GM18867 (cell line): Measurements from ENCODE around the gene SLC30A2.

Experiments
- ATAC-seq: cut with Tn5 transposase; IDR thresholded peaks from one replicate; pipeline ENCODE4 v1.9.1; 2021; ENCODE audit warnings: mild to moderate bottlenecking, moderate library complexity; ENCODE audit not compliant: unreplicated experiment

Gene SLC30A2

DNA sequence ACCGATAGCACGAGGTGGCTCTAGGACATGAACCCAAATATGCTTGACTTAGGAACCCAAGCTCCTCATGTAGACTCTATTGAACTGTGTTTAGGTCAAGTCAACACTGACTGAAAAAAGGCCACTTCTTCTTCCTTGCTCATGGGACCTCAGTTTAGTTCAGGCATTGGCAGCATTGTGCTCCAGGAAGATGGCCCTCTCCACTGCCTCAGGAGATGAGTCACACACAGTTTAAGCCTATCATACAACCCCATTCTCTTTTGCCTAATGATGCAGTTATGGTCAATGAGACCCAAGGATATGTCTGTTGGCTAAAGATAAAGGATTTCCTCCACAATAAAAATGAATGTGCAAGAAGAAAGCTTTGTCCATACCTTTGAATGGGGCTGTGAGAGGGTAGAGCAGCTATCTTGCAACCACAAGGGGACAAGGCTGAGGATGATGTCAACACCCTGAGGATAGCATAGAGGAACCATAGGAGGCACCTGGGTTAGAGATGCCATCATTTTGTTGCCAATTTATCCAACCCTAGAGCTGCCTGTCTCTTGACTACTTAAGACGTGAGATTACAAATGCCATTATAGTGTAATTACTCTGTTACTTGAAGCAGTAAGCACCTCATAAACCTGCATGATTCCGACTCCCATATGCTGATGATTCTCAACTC lies 24.5 kb upstream of the SLC30A2 start:
- ATAC-seq = no peak

DNA sequence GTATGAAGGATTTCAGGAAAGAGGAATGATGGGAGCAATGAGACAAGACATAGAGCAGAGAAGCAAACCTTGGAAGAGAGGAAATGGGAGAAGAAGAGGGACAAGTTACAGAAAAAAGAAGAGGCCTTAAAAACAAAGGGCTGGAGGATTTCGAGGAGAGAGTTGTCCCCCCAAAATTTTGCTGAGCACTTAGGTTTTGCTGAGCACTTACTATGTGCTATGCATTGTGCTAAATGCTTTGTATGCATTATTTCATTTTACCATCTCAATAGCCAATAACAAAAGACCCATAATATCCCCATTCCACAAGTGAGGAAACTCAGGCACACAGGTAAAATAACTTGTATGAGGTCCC lies 24.0 kb upstream of the SLC30A2 start:
- ATAC-seq = no peak

DNA sequence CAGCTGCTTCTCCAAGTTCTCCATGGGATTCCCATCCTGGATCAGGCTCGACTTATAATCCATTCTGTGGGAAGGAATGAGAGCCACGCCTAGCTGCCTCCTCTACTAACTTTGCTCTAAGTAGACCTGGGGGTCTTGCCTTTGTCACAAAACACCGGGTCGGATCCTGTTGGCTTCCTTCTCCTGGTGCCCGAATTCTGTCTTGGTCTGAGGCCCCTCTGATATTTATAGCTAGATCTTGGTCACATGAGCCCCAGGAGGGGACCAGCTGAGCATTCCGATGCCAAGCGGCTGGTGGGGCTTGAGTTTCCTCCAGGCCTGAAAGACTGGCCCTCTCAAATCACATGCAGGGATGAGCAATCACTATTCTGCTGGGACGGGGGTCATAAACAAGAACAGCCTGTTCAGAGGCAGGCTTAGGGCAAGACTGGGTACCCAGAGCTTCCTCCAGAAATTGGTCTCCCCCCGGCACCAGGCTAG lies 21.6 kb upstream of the SLC30A2 start, which contains the start of gene TRIM63:
Gene TRIM63 (minus strand): TSS at position 199 of the 480 bp plus-strand sequence. CDS start 136 bp downstream, at position 63.
- no peak for ATAC-seq

DNA sequence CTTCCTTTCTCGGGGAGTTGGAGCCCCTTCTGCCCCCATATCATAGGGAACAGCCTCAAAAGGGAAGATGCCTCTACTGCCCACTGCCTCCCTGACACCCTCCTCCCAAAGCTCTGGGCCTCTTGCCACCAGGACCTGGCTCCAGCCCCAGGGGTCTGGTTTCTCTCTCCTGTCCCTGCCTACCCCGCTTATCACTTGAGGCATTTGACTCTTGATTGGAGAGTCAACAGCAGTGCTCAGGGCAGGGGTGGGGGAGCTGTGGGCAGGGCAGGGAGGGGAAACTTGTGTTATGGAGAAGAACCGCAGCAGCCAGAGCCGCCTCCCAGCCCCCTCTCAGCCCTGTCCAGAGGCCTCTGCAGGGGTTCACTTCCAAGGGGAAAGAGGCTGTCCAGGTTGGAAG lies 20.9 kb upstream of the SLC30A2 start:
- ATAC-seq = no peak

DNA sequence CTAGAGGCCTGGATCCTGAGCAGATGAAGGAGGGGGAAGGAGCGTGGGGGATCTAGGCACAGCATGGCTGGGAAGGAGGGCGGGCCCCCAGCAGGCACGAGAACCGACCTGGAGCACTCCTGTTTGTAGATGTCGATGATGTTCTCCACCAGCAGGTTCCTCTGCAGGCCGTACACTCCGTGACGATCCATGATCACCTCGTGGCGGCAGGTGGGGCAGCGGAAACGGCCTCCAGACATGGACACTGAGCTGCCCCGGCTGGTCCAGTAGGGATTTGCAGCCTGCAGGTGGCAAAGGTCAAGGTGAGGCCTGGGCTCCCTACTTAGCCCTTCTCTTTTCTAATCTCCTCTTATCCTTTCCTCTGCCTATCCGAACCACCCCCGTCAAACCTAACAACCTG lies 20.2 kb upstream of the SLC30A2 start:
- ATAC-seq = no peak

DNA sequence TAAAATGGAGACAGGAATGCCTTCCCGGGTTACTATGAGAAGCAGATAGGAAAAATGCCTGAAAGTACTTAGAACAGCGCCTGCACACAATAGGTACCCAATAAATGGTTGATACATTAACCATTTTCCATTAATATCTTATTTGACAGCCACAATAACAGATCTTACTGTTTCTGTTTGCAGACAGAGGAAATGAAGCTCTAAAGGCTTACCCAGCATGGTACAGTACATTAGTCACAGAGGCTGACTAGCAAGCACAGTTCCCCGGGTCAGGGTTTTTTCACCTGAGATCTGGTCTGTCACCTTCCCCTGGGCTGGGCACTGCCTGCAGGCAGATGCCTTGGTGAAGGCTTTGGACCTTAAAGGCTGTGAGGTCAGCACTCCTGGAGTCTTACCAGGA lies 18.6 kb upstream of the SLC30A2 start:
- ATAC-seq = no peak

- ATAC-seq = no peak
These were observed 15.1 kb upstream of the SLC30A2 start for GRCh38 chr1:26060832-26061574.

GRCh38 chr1:26059906-26060305 lies 14.0 kb upstream of the SLC30A2 start:
- no peak for ATAC-seq

- no peak for ATAC-seq
These were observed 12.2 kb upstream of the SLC30A2 start for GRCh38 chr1:26058052-26058595.

DNA sequence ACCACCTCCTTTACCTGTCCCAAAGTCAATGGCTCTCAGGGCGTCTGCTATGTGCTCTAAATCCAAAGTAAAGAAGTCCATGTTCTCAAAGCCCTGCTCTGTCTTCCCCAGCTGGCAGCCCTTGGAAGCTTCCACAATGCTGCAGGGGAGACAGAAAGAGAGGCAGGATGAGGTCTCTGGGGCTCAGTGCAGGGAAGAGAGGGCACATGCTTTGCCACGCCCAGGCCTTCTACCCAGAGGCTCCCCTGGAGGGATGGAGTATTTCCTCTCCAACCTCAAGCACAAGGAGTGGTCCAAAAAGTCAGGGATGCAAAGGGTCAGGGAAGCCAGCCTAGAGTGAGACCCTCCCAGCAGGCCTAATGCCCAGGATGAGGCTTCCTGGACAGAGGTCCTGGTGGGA lies 11.3 kb upstream of the SLC30A2 start:
- no peak for ATAC-seq

- ATAC-seq = no peak
These were observed 9.1 kb upstream of the SLC30A2 start for GRCh38 chr1:26055041-26055440.

DNA sequence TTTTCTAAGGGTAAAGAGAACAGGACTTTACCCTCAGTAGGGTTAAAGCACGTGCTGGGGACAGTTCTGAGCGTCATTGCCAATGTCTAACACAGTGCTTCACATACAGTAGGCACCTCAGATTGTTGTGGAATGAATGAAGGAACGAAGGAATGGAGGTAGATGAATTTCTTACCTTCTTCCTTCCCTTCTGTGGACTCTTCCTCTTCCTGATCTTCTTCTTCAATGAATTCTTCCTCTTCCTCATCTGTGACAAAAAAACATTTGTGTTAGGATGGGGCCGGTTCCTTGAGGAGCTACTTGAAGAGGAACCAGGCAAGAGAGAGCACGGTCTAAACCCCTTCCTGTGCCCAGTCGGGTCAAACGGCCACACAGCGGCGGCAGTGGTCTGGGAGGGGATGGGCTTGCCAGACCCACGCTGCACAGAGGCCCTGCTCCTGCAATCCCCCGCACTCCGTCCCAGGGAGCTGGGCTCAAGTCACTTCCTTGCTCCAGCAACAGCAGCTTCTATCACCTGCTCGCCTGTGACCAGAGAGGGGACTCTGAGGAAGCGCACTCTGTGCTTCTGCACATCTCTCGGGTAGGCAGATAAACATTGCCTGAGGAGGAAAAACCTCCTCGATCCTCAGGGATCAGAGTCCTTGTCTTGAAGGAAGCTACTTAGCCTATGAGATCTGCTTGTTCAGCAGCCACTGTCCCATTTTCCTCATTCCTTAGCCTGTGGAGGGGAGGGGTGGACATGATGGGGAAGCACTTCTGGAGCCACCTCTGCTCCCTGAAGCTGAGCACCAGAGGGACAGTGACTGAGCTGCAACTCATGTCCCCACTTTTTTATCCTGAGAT lies 8.0 kb upstream of the SLC30A2 start:
- no peak for ATAC-seq

DNA sequence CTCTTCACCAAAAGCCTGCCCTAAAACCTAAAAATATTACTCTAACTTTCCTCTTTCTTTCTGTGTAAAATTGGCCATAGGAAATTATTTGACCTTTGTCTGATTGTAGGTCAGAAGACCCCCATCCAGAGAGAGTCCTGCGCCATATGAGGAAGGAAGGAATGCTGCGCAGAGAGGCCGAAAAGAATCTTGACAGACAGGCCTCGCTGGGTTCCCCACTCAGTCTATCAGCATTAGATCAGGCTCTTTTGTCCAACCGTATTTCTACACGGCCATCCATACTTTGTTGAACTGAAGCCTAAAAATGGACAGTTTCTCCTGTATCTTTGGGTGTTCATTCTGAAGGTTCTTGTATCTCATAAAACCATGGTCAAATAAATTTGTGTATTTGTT lies 4.3 kb upstream of the SLC30A2 start:
- ATAC-seq = no peak

- no peak for ATAC-seq
These were observed 3.8 kb upstream of the SLC30A2 start for GRCh38 chr1:26049531-26050247.

- ATAC-seq = no peak
These were observed 1.5 kb upstream of the SLC30A2 start for GRCh38 chr1:26047278-26047874.

GRCh38 chr1:26046246-26047095 lies 553 bp upstream of the SLC30A2 start:
- no peak for ATAC-seq

DNA sequence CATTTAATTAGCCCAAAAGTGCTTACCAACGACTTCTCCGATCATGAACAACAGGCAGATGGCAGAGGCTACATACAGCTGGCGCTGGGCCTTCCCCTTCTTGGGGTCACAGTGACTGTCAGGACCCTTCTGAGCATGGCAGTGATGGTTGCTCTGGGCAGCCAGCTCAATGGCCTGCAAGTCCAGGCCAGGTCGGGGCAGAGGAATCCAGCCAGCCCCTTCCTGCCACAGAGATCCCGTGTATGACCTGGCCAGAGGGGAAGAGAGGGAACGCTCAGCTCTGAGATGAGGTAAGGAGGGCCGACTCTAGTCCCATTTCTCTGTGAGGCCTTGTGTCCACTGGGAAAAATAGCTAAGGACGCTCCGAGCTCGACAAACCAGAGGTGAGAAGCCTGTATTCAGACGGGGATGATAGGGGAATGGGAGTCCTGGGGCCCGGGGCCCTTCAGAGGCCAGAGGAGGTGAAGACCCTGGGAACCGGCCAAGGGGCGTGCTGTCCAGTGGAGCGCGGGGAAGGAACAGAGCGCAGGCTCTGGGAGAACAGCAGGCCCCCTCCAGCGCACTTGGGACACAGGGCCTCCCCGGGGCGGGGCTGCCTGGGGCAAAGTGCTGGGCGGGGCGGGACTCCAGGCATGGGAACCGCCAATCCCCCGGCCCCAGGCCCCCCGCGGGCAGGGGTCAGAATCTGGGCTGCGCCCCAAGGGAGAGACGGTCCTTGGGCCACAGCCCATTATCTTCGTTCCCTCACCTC lies 772 bp downstream of the SLC30A2 start:
- ATAC-seq = no peak

DNA sequence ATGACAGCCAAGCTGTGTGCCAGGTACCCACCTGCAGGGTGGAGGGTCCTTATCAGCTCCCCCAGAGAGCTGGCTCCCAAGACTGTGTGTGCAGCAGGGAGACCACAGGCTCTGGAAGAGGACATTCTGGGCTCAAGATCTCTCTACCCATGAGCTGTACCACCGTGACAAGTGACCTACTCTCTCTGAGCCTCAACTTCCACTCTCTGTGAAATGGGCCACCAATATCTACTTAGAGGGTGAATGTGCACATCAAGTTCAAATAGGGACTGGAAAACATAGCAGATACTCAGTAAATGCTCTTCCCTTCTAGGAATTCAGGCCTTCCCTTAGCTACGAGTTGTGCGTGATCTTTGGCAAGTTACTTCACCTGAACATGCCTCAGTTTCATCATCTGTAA lies 1.5 kb downstream of the SLC30A2 start:
- no peak for ATAC-seq

GRCh38 chr1:26043765-26044164 lies 2.2 kb downstream of the SLC30A2 start:
- no peak for ATAC-seq
